H9 (cell line): ENCODE measurements around the gene LSMEM2. TPM values are rescaled to one million over a fixed set of nuclear protein-coding genes. Genes with fewer than 3 reads are reported as not detected.
A peak's percentile ranks its signal among the peaks of the same experiment; 100 is the strongest.

Source experiments
- DNase-seq: peaks from one replicate; pipeline ENCODE4 v3.0.0-alpha.2; 2017
- H2AFZ ChIP-seq: one replicate; pipeline ENCODE4 v1.6.1; 2013; ENCODE audit warnings: mild to moderate bottlenecking, low read length, control low read depth, moderate library complexity
- H2AK5ac ChIP-seq: 2 replicates; pipeline ENCODE4 v1.6.1; 2013; ENCODE audit warnings: low read length, control low read depth, mixed read lengths; ENCODE audit not compliant: insufficient read length
- H2BK120ac ChIP-seq: one replicate; pipeline ENCODE4 v1.6.1; 2013; ENCODE audit warnings: low read depth, mild to moderate bottlenecking, low read length, control low read depth, inconsistent platforms; ENCODE audit not compliant: poor library complexity, severe bottlenecking
- H2BK12ac ChIP-seq: 2 replicates; pipeline ENCODE4 v1.6.1; 2013; ENCODE audit warnings: low read length, control low read depth, mixed read lengths, low read depth; ENCODE audit not compliant: insufficient read length
- H2BK15ac ChIP-seq: 2 replicates; pipeline ENCODE4 v1.6.1; 2013; ENCODE audit warnings: low read depth, low read length, control low read depth
- H2BK20ac ChIP-seq: one replicate; pipeline ENCODE4 v1.6.1; 2013; ENCODE audit warnings: low read depth, mild to moderate bottlenecking, low read length, control low read depth, inconsistent platforms; ENCODE audit not compliant: poor library complexity, severe bottlenecking
- H2BK5ac ChIP-seq: 2 replicates; pipeline ENCODE4 v1.6.1; 2013; ENCODE audit warnings: low read length, control low read depth, mixed read lengths; ENCODE audit not compliant: insufficient read length
- H3K14ac ChIP-seq: 2 replicates; pipeline ENCODE4 v1.6.1; 2013; ENCODE audit warnings: low read length, control low read depth; ENCODE audit not compliant: insufficient read depth
- H3K18ac ChIP-seq: 2 replicates; pipeline ENCODE4 v1.6.1; 2013; ENCODE audit warnings: low read depth, mild to moderate bottlenecking, mixed read lengths, low read length, control low read depth; ENCODE audit not compliant: insufficient read length
- H3K23ac ChIP-seq: 2 replicates; pipeline ENCODE4 v1.6.1; 2013; ENCODE audit warnings: low read length, control low read depth, mixed read lengths, low read depth; ENCODE audit not compliant: insufficient read length
- H3K23me2 ChIP-seq: 2 replicates; pipeline ENCODE4 v1.6.1; 2013; ENCODE audit warnings: low read depth, mild to moderate bottlenecking, mixed read lengths, low read length, control low read depth; ENCODE audit not compliant: insufficient read length, poor library complexity, severe bottlenecking
- H3K27ac ChIP-seq: 2 replicates; pipeline ENCODE4 v1.5.1; 2013; ENCODE audit warnings: low read length, control low read depth, mixed read lengths, low read depth; ENCODE audit not compliant: insufficient read length
- H3K27me3 ChIP-seq: 2 replicates; pipeline ENCODE4 v1.6.1; 2013; ENCODE audit warnings: low read length, control low read depth, inconsistent platforms; ENCODE audit not compliant: insufficient read depth
- H3K4ac ChIP-seq: 2 replicates; pipeline ENCODE4 v1.6.1; 2013; ENCODE audit warnings: low read depth, mild to moderate bottlenecking, control low read depth, inconsistent platforms, low read length, moderate library complexity
- H3K4me1 ChIP-seq: 2 replicates; pipeline ENCODE4 v1.6.1; 2013; ENCODE audit warnings: low read length, control low read depth, inconsistent platforms; ENCODE audit not compliant: insufficient read depth
- H3K4me2 ChIP-seq: 2 replicates; pipeline ENCODE4 v1.6.1; 2013; ENCODE audit warnings: low read length, control low read depth, mixed read lengths; ENCODE audit not compliant: insufficient read length, insufficient read depth
- H3K56ac ChIP-seq: 2 replicates; pipeline ENCODE4 v1.6.1; 2013; ENCODE audit warnings: low read depth, mild to moderate bottlenecking, mixed read lengths, low read length, control low read depth; ENCODE audit not compliant: insufficient read length
- H3K79me1 ChIP-seq: 2 replicates; pipeline ENCODE4 v1.6.1; 2013; ENCODE audit warnings: low read depth, mild to moderate bottlenecking, moderate library complexity, low read length, control low read depth, inconsistent platforms; ENCODE audit not compliant: insufficient read depth, poor library complexity, severe bottlenecking
- H3K79me2 ChIP-seq: 2 replicates; pipeline ENCODE4 v1.6.1; 2013; ENCODE audit warnings: low read length, control low read depth, inconsistent platforms; ENCODE audit not compliant: insufficient read depth
- H3K9ac ChIP-seq: 2 replicates; pipeline ENCODE4 v1.6.1; 2013; ENCODE audit warnings: low read length, control low read depth, mixed read lengths; ENCODE audit not compliant: insufficient read length; ENCODE audit errors: extremely low read depth
- H3K9me3 ChIP-seq: one replicate; pipeline ENCODE4 v1.6.1; 2013; ENCODE audit warnings: low read depth, low read length, inconsistent platforms; ENCODE audit not compliant: control insufficient read depth
- H3T11ph ChIP-seq: one replicate; pipeline ENCODE4 v1.6.1; 2013; ENCODE audit warnings: mild to moderate bottlenecking, low read length, control low read depth, inconsistent platforms
- H4K20me1 ChIP-seq: one replicate; pipeline ENCODE4 v1.6.1; 2013; ENCODE audit not compliant: control insufficient read depth, insufficient read length, insufficient read depth
- H4K5ac ChIP-seq: 2 replicates; pipeline ENCODE4 v1.6.1; 2013; ENCODE audit warnings: low read depth, mild to moderate bottlenecking, mixed read lengths, low read length, control low read depth; ENCODE audit not compliant: insufficient read length
- H4K8ac ChIP-seq: replicated peaks from 2 replicates; pipeline ENCODE4 v1.6.1; 2013; ENCODE audit warnings: low read length, control low read depth, mixed read lengths, low read depth; ENCODE audit not compliant: insufficient read length
- H4K91ac ChIP-seq: 2 replicates; pipeline ENCODE4 v1.6.1; 2013; ENCODE audit warnings: low read depth, mild to moderate bottlenecking, moderate library complexity, mixed read lengths, low read length, control low read depth; ENCODE audit not compliant: insufficient read length
- H3K27ac Mint-ChIP-seq, 3 experiments: 2 replicates in 2 of 3; 3 replicates in 1 of 3; pipeline ENCODE4 v1.8.0; 2020 to 2021; ENCODE audit warnings: mixed read lengths in 3 of 3, mild to moderate bottlenecking in 1 of 3, moderate library complexity in 1 of 3
- H3K27me3 Mint-ChIP-seq: 2 replicates; pipeline ENCODE4 v1.8.0; 2021; ENCODE audit warnings: low read depth, mild to moderate bottlenecking, moderate library complexity, mixed read lengths
- H3K36me3 Mint-ChIP-seq, 3 experiments: 2 replicates in 2 of 3; 3 replicates in 1 of 3; pipeline ENCODE4 v1.8.0; 2020 to 2021; ENCODE audit warnings: low read depth in 3 of 3, mixed read lengths in 3 of 3; ENCODE audit not compliant: insufficient read depth in 1 of 3
- H3K4me1 Mint-ChIP-seq, 2 experiments: 2 replicates each; pipeline ENCODE4 v1.8.0; 2020; ENCODE audit warnings: mixed read lengths in 2 of 2
- H3K4me3 Mint-ChIP-seq, 2 experiments: 2 replicates in 1 of 2; 3 replicates in 1 of 2; pipeline ENCODE4 v1.8.0; 2020 to 2021; ENCODE audit warnings: mild to moderate bottlenecking in 2 of 2, mixed read lengths in 2 of 2, moderate library complexity in 1 of 2
- H3K9me3 Mint-ChIP-seq, 2 experiments: 2 replicates in 1 of 2; 3 replicates in 1 of 2; pipeline ENCODE4 v1.8.0; 2020; ENCODE audit warnings: mild to moderate bottlenecking in 2 of 2, mixed read lengths in 2 of 2, moderate library complexity in 1 of 2
- WGBS: extraction: QIAGEN DNeasy Blood & Tissue Kit; methylation state at CpG from one replicate; pipeline ENCODE4 v1.1.7; 2013; ENCODE audit warnings: missing lambda C conversion rate, low lambda C conversion rate, mixed read lengths; ENCODE audit not compliant: insufficient read length; ENCODE audit errors: extremely low coverage; 5-methylcytosine and 5-hydroxymethylcytosine counted together
- total RNA-seq: library from RNA; stranded (reverse); gene quantifications from 2 replicates; pipeline ENCODE4 v1.2.1, GENCODE V29; 2021
- TF ChIP-seq, protein P1 (sequence below): fragments of 200-600 bp; sonication (generic); conservative IDR thresholded peaks from 3 replicates; pipeline ENCODE4 v1.8.0; 2021; ENCODE audit warnings: antibody characterized with exemption, mild to moderate bottlenecking

LSMEM2 gene
- total RNA-seq, 1 experiment from 2014 or later = 0.50 TPM

DNA sequence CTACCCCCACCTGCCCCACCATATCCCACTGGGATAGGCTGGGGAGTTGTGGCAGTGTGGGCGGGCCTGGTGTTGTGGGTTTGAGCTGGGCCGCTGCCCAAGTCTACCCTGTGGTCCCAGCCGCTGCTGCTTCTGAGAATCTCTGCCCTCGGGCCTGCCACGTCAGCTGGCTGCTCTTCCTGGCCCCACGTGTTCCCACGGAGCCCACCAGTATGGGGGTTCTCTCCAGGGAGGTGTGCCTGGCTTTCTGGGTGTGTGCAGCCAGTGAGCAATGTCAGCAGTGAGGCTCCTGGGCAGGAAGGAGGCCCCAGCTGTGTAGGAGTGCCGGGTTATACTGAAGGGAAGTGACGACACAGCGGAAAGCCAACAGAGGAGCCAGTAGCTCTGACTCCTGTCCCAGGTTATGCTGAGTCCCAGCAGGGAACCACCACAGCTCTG is 32.4 kb upstream of the LSMEM2 start:
- H3K4ac ChIP-seq = no peak overlapping the region
- H2BK5ac ChIP-seq = no peak overlapping the region
- H3K23me2 ChIP-seq = no peaks in the 10 kb centered on the region
- H3K4me1 ChIP-seq = peaks cover 9% of the 10 kb centered on the region; the same call in 1 of the 2 replicates
- H3K4me1 Mint-ChIP-seq = peaks cover 51 to 60% of the 10 kb centered on the region in 2 experiments
- no peak overlapping the region for H3K23ac ChIP-seq
- no peak overlapping the region for H2BK12ac ChIP-seq
- H3K9ac ChIP-seq = no peak overlapping the region
- no peak overlapping the region for H2BK20ac ChIP-seq
- H3K27me3 ChIP-seq = no peaks in the 10 kb centered on the region
- H4K8ac ChIP-seq = no peak overlapping the region
- H4K91ac ChIP-seq = no peak overlapping the region
- H3K9me3 Mint-ChIP-seq = no peaks in the 10 kb centered on the region
- no peak overlapping the region for H2BK120ac ChIP-seq
- TF ChIP-seq, protein P1, sequence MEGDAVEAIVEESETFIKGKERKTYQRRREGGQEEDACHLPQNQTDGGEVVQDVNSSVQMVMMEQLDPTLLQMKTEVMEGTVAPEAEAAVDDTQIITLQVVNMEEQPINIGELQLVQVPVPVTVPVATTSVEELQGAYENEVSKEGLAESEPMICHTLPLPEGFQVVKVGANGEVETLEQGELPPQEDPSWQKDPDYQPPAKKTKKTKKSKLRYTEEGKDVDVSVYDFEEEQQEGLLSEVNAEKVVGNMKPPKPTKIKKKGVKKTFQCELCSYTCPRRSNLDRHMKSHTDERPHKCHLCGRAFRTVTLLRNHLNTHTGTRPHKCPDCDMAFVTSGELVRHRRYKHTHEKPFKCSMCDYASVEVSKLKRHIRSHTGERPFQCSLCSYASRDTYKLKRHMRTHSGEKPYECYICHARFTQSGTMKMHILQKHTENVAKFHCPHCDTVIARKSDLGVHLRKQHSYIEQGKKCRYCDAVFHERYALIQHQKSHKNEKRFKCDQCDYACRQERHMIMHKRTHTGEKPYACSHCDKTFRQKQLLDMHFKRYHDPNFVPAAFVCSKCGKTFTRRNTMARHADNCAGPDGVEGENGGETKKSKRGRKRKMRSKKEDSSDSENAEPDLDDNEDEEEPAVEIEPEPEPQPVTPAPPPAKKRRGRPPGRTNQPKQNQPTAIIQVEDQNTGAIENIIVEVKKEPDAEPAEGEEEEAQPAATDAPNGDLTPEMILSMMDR = peak; percentile 23; the same call in 2 of the 3 replicates
- H3K56ac ChIP-seq = no peak overlapping the region
- no peak overlapping the region for H4K5ac ChIP-seq
- H3K14ac ChIP-seq = peak overlapping the region; percentile 51
- peak; percentile 63 for DNase-seq
- no peaks in the 10 kb centered on the region for H3K27me3 Mint-ChIP-seq
- H3K79me1 ChIP-seq = peaks cover 14% of the 10 kb centered on the region
- no peak overlapping the region for H3K27ac ChIP-seq
- H3K4me3 Mint-ChIP-seq = peak overlapping the region in 1 of 2 experiments; percentile 49; a peak in 2 of 5 replicates
- H2AFZ ChIP-seq = no peak overlapping the region
- no CpG with 5 or more reads among the region's 10 CpGs for WGBS
- peaks cover 3% of the 10 kb centered on the region for H4K20me1 ChIP-seq
- H3T11ph ChIP-seq = no peak overlapping the region
- H3K4me2 ChIP-seq = no peak overlapping the region
- H2AK5ac ChIP-seq = no peak overlapping the region
- H3K79me2 ChIP-seq = peaks cover 26% of the 10 kb centered on the region; the same call in 1 of the 2 replicates
- peaks cover 8 to 33% (median 29%) of the 10 kb centered on the region in 3 experiments for H3K36me3 Mint-ChIP-seq
- H3K18ac ChIP-seq = peak overlapping the region; percentile 64
- peak overlapping the region; percentile 90 to 94 (median 92) for H3K27ac Mint-ChIP-seq
- H2BK15ac ChIP-seq = no peak overlapping the region
- H3K9me3 ChIP-seq = no peaks in the 10 kb centered on the region
